ENCODE results near the gene ZDHHC13.

DNA sequence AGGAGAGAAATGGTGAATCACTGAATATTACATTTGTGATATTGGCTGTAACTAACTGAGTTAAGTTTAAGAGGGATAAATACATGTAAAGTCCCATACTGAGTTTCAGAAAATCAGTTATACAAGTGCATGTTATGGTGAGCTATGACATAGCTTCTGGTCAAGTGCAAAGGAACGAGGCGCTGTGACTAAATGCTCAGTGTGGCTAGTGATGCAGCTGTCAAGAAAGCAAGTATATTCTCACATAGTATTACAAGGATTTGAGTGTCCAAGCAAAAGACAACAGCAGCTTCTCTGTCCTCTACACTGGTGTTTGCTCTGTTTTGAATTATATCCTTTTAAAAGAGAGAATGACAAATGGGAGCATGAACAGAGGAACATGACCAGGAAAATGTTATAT, 44.7 kb downstream of the ZDHHC13 start:
- TF ChIP-seq ZNF274 (IDR thresholded peaks at IDR 0.05; ENCODE audit: low read depth, low read length) (no peak), YY1 (IDR thresholded peaks at IDR 0.05; ENCODE audit: insufficient read depth, insufficient read length) (no peak), SUZ12 (IDR thresholded peaks at IDR 0.05; ENCODE audit: extremely low read depth, insufficient read depth, insufficient read length) (no peak)

All from NT2/D1 (cell line).